NK-92 (cell line): ENCODE measurements around the gene ARID1B.

ENCODE experiments used
- DNase-seq: peaks from one replicate; lab custom pipeline; 2025; ENCODE audit not compliant: unreplicated experiment; lab: John Stamatoyannopoulos, UW

Gene ARID1B

GRCh38 chr6:156773935-156774852 lies 3.0 kb upstream of the ARID1B start:
- no peak for DNase-seq

DNA sequence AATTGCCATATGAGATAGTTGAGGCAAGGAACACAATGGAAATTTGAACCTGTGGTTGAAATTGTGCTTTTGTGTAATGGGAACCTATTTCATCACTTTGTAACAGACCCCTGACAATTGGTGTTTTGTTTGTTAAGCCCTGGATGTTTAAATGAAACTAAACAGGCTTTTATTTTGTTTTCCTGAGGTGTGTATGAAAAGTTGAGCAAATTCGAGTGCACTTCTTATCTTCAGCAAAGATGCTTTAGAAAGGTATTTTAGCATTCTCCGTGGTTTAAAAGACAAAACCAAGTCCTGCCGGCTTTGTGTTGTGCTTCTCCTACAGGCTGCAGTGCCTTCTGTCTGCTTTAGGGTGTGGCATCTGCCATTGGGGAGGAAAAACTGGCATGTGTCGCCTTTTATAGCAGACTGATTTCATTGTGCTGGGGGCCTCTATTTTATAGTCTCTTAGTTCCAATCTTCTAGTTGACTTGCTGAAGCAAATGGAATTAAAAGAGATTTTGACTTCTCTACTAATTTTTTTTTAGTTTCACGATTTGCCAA lies 2.2 kb upstream of the ARID1B start:
- DNase-seq: no peak

GRCh38 chr6:156775717-156776116 lies 1.5 kb upstream of the ARID1B start:
- no peak for DNase-seq

- DNase-seq: no peak
Measured at GRCh38 chr6:156776470-156776839, 723 bp upstream of the ARID1B start.

DNA sequence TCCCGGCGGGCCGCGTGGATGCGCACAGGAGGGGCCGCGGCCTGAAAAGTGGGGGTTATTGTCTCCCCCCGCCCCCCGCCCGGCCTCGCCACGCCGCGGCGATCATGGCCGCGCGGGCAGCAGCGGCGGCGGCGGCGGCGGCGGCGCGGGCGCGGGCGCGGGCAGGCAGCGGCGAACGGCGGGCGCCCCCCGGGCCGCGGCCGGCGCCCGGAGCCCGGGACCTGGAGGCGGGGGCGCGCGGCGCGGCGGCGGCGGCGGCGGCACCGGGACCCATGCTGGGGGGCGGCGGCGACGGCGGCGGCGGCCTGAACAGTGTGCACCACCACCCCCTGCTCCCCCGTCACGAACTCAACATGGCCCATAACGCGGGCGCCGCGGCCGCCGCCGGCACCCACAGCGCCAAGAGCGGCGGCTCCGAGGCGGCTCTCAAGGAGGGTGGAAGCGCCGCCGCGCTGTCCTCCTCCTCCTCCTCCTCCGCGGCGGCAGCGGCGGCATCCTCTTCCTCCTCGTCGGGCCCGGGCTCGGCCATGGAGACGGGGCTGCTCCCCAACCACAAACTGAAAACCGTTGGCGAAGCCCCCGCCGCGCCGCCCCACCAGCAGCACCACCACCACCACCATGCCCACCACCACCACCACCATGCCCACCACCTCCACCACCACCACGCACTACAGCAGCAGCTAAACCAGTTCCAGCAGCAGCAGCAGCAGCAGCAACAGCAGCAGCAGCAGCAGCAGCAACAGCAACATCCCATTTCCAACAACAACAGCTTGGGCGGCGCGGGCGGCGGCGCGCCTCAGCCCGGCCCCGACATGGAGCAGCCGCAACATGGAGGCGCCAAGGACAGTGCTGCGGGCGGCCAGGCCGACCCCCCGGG lies 637 bp downstream of the ARID1B start:
- no peak for DNase-seq

DNA sequence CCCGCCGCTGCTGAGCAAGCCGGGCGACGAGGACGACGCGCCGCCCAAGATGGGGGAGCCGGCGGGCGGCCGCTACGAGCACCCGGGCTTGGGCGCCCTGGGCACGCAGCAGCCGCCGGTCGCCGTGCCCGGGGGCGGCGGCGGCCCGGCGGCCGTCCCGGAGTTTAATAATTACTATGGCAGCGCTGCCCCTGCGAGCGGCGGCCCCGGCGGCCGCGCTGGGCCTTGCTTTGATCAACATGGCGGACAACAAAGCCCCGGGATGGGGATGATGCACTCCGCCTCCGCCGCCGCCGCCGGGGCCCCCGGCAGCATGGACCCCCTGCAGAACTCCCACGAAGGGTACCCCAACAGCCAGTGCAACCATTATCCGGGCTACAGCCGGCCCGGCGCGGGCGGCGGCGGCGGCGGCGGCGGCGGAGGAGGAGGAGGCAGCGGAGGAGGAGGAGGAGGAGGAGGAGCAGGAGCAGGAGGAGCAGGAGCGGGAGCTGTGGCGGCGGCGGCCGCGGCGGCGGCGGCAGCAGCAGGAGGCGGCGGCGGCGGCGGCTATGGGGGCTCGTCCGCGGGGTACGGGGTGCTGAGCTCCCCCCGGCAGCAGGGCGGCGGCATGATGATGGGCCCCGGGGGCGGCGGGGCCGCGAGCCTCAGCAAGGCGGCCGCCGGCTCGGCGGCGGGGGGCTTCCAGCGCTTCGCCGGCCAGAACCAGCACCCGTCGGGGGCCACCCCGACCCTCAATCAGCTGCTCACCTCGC lies 1.5 kb downstream of the ARID1B start:
- no peak for DNase-seq

GRCh38 chr6:156779206-156780094 lies 2.3 kb downstream of the ARID1B start:
- DNase-seq: no peak

DNA sequence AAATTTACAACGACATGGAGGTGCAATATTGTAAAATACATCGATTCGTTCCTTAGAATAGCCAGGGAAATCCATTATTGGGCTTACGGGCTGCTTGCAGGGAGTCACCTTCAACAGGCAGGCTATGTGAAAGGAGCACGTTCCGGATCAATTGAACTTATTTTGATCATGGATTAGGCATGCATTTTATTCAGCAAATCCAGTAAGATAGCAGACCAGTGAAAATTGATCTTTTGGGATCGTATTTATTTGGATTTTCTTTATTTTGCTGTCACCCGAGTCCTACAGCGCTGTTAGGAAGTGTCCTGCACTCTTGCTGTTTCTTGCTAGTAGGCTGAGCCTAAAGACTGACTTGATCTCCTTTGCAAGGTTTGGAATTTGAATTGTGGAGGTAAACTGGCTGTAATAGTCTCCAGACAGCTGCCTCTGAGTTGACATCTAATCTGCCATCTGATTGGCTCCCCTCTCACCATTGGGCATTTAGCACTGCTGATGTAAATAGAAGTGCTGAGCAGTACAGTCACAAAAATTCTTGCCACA lies 3.0 kb downstream of the ARID1B start:
- no peak for DNase-seq

DNA sequence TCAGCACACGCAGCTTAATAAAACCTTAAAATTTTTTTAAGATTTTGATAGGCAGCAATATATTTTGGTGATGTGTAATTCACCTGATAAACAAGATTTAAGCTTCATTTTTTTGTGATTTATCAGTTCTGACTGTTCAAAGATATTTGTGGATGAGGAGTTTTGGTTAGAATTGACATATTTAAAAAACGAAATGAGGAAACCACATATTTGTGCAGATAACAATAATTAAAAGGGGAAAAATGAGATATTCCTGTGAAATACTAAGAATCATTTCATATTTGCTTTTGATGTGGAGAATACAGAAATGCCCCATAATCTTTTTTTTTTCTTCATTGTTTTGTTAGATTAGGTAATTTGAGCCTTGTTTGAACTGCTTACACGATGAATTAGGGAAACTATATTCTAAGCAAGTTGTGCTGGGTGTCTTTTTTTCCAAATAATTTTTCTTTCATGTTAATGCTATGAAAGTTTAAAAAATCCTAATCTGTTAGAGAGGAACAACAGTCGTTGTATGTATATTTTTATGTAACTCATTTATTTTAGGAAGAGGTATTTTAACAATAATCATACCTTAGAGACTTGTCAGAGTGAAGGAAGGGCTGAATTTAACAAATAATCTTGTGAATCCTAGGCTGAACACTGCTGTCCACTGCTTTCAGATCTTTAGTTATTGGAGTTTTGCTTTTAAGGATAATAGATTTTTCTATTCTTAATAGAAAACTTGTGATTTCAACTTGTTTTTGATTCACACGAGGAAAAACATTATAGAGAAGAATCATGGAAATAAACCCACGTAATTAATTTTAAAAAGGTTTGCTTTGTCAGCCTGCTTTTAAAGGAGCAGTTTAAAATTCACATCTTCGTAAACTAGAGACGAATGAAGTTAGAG lies 4.0 kb downstream of the ARID1B start:
- DNase-seq: no peak

GRCh38 chr6:156781861-156782631 lies 4.9 kb downstream of the ARID1B start:
- no peak for DNase-seq

- no peak for DNase-seq
Measured at GRCh38 chr6:156782691-156783320, 5.6 kb downstream of the ARID1B start.

- DNase-seq: no peak
Measured at GRCh38 chr6:156783958-156784357, 6.8 kb downstream of the ARID1B start.

DNA sequence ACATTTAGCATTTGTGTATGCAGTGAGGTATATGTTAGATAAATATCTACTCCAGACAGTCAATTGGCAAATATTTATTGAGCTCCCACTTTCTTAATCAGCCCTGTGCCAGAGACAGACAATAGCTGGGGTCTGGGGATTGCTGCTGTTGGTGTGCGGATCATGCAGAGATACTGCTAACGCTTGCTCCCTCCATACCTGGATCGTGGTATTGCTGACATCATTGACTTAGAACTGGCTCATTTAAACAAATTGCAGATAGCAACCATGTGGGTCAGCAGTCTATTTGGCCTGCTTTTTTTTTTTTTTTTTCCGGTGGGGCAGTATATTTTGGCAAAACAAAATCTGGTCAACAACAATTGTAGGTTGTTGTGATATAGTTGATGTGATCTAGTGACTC lies 9.5 kb downstream of the ARID1B start:
- DNase-seq: no peak

DNA sequence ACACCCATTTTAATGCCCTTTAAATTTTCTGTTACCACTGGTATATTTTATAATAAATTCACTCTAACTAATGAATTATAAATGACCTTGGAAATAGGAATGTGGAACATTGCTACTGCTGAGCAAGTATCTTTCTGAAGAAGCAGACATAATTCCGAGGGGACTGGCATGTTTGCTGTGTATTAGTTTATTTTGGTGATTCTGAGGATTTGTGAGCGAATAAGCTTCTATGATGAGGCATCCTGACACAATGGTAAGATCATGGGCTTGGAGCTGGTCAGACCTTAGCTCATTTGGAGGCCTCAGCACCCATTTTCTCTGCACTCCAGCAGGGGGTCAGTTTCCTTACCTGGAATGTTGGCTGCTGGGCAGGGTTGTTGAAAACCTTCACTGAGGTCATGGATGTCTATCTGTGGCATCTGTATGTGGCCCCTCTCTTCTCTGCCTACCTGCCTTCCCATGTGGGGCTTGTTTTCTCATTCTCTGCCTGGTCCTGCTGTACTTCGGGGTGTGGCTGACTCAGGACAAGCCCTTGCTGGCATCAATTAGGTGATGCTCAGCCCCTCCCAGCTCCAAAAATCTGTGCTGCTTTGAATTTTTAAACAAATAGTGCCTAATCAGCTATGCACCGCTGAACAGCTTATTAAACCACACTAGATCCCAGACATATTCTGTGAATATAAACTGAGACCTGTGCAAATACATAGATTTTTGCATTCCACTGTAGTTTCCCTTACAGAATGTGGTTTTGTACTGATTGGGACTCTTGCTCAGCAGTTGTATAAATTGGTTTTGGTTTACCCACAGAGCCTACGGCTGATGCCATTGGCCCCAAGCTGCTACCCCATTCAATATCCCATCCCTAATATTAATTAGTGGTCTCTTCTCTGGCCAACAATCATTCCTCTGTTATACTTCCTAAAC lies 10.7 kb downstream of the ARID1B start:
- no peak for DNase-seq

GRCh38 chr6:156789081-156789943 lies 12.1 kb downstream of the ARID1B start:
- no peak for DNase-seq
